Activated CD8-positive, alpha-beta T cell treated with anti-CD3 and anti-CD28 coated beads for 36 hours (primary cell): ENCODE results near the gene LITAFD. TPM values are rescaled to one million over a fixed set of nuclear protein-coding genes. Genes with fewer than 3 reads are reported as not detected.

Source experiments
- ATAC-seq: fragments of 200-7000 bp; cut with Tn5 transposase; one replicate; pipeline ENCODE4 v1.10.0; 2021; ENCODE audit warnings: mild to moderate bottlenecking, moderate library complexity
- CTCF ChIA-PET: fragments of 350-600 bp; sonication (Branson Sonifier 250); formaldehyde crosslinking; loops from one replicate; lab custom pipeline; 2021; ENCODE audit warnings: antibody characterized with exemption; lab: Charles Lee
- POLR2A ChIA-PET: fragments of 350-600 bp; sonication (Branson Sonifier 250); formaldehyde crosslinking; loops from one replicate; lab custom pipeline; 2021; ENCODE audit warnings: antibody characterized with exemption; lab: Charles Lee
- DNase-seq: peaks from one replicate; pipeline ENCODE4 v3.0.0-alpha.2; 2020
- H3K27ac Mint-ChIP-seq: one replicate; pipeline ENCODE4 v1.8.0; 2021; ENCODE audit warnings: mild to moderate bottlenecking, mixed read lengths
- H3K27me3 Mint-ChIP-seq: one replicate; pipeline ENCODE4 v1.8.0; 2021; ENCODE audit warnings: mixed read lengths
- H3K36me3 Mint-ChIP-seq: one replicate; pipeline ENCODE4 v1.8.0; 2021; ENCODE audit warnings: low read depth, mixed read lengths
- H3K4me1 Mint-ChIP-seq: one replicate; pipeline ENCODE4 v1.8.0; 2021; ENCODE audit warnings: low read depth, mixed read lengths
- H3K4me3 Mint-ChIP-seq: one replicate; pipeline ENCODE4 v1.8.0; 2021; ENCODE audit warnings: mild to moderate bottlenecking, moderate library complexity, mixed read lengths
- H3K9me3 Mint-ChIP-seq: one replicate; pipeline ENCODE4 v1.8.0; 2021; ENCODE audit warnings: mixed read lengths
- CTCF ChIP-seq: fragments of 200-600 bp; IDR thresholded peaks from one replicate; pipeline ENCODE4 v1.8.0; 2022; ENCODE audit warnings: antibody characterized with exemption, mild to moderate bottlenecking
- intact Hi-C: fragments of 100-400 bp; cut with micrococcal nuclease; formaldehyde crosslinking; loops from one replicate; pipeline ENCODE4 v1.10.0; 2022
- total RNA-seq, 2 experiments: library from RNA; stranded (reverse); gene quantifications; one replicate each; pipeline ENCODE4 v1.2.3, GENCODE V29; 2021

Gene LITAFD
- total RNA-seq, 2 experiments from 2014 or later = not detected

GRCh38 chr16:8862309-8863130 lies 19.6 kb upstream of the LITAFD start:
- CTCF ChIA-PET = interaction anchor here (3.1 kb wide), 1 partner anchor 17 kb away, joined by 19 read pairs; no protein-coding TSS in a partner anchor
- TF ChIP-seq CTCF = no peak
- no peaks in the 10 kb centered on the region for H3K9me3 Mint-ChIP-seq
- DNase-seq (no peak), ATAC-seq (no peak)
- no peak overlapping the region for H3K4me3 Mint-ChIP-seq
- intact Hi-C loops = no loop called here
- peaks cover 28% of the 10 kb centered on the region for H3K4me1 Mint-ChIP-seq
- H3K27me3 Mint-ChIP-seq = no peaks in the 10 kb centered on the region
- H3K36me3 Mint-ChIP-seq = peaks cover 26% of the 10 kb centered on the region
- no peak overlapping the region for H3K27ac Mint-ChIP-seq
- POLR2A ChIA-PET = interaction anchor here (0.6 to 9.2 kb wide), 5 partner anchors 10 to 156 kb away, joined by 3 to 99 read pairs (median 3); partner anchors contain the start of genes PMM2 and TMEM186

DNA sequence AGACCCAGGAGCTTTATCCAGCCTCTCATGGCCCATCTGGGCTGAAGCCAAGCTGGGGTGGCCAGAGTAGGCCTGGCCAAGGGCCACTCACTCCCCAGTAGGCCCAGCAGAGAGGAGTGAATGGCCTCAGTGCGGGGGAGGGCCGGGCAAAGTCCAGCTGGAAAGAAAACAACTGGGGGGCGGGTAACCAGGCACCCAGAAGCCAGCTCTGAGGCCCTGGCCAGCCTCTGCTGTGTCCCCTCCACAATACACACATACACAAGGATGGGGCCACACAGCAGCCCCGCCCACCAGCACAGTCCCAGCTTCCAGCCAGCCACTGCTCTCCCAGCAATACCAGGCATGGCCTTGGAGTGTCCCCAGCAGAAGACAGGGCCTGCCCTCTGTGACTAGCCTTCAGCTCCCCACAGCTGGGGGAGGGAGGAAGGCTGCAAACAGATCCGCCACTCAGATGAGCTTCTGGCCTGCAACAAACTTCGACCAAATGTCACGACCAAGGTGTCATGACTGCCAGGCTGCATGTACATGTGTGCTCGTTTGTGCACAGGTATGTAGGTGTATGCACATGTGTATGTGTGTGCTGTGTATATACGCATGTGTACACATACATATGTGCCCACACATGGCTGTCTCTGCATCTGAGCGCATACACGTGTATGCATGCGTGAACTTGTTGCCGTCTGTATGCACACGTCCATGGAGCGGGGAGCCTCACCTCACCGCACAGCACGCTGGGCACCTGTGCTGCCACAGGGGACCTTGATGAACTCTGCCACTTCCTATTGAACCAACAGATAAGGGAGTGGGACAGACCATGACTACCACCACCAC lies 18.3 kb upstream of the LITAFD start:
- no peaks in the 10 kb centered on the region for H3K9me3 Mint-ChIP-seq
- H3K27ac Mint-ChIP-seq = no peak overlapping the region
- TF ChIP-seq CTCF = no peak
- ATAC-seq = no peak
- no peak overlapping the region for H3K4me3 Mint-ChIP-seq
- no peak for DNase-seq
- intact Hi-C loops = no loop called here
- peaks cover 26% of the 10 kb centered on the region for H3K4me1 Mint-ChIP-seq
- peaks cover 23% of the 10 kb centered on the region for H3K36me3 Mint-ChIP-seq
- POLR2A ChIA-PET = interaction anchor here (1.0 to 9.2 kb wide), 6 partner anchors 9 to 66 kb away, joined by 3 to 99 read pairs (median 4); partner anchors contain the start of genes PMM2 and TMEM186
- CTCF ChIA-PET = interaction anchor here (0.8 to 3.1 kb wide), 3 partner anchors 9 to 73 kb away, joined by 3 to 19 read pairs (median 6); no protein-coding TSS in a partner anchor
- H3K27me3 Mint-ChIP-seq = no peaks in the 10 kb centered on the region

GRCh38 chr16:8864480-8865110 lies 17.6 kb upstream of the LITAFD start:
- intact Hi-C loops = no loop called here
- TF ChIP-seq CTCF = no peak
- ChIA-PET POLR2A (interaction anchor here (1.2 to 9.2 kb wide), 4 partner anchors 9 to 24 kb away, joined by 3 to 99 read pairs (median 4); no protein-coding TSS in a partner anchor), CTCF (interaction anchor here (0.8 to 3.1 kb wide), 3 partner anchors 10 to 72 kb away, joined by 3 to 19 read pairs (median 6); no protein-coding TSS in a partner anchor)
- DNase-seq = no peak
- H3K27me3 Mint-ChIP-seq = no peaks in the 10 kb centered on the region
- peaks cover 31% of the 10 kb centered on the region for H3K4me1 Mint-ChIP-seq
- peaks cover 21% of the 10 kb centered on the region for H3K36me3 Mint-ChIP-seq
- H3K9me3 Mint-ChIP-seq = no peaks in the 10 kb centered on the region
- no peak overlapping the region for H3K27ac Mint-ChIP-seq
- no peak overlapping the region for H3K4me3 Mint-ChIP-seq
- ATAC-seq = no peak

- DNase-seq (no peak), ATAC-seq (no peak)
- TF ChIP-seq CTCF = no peak
- Mint-ChIP-seq H3K4me3 (no peak overlapping the region), H3K36me3 (peaks cover 21% of the 10 kb centered on the region), H3K27ac (no peak overlapping the region), H3K27me3 (no peaks in the 10 kb centered on the region), H3K4me1 (peaks cover 36% of the 10 kb centered on the region), H3K9me3 (no peaks in the 10 kb centered on the region)
- intact Hi-C loops = no loop called here
- ChIA-PET POLR2A (interaction anchor here (0.6 to 9.2 kb wide), 4 partner anchors 9 to 45 kb away, joined by 3 to 99 read pairs (median 4); no protein-coding TSS in a partner anchor), CTCF (interaction anchor here (0.8 to 3.1 kb wide), 3 partner anchors 10 to 71 kb away, joined by 3 to 19 read pairs (median 6); no protein-coding TSS in a partner anchor)
Observed at GRCh38 chr16:8865145-8865882, 16.8 kb upstream of the LITAFD start.
